ENCODE data around the gene ACBD4.

- TF ChIP-seq POLR2AphosphoS5 (IDR thresholded peaks at IDR 0.05; ENCODE audit: borderline replicate concordance, low read depth, low read length): no peak
- no peak for TF ChIP-seq FOXP2 (optimal IDR thresholded peaks at IDR 0.05; ENCODE audit: control extremely low read depth, extremely low read length, insufficient read depth)
- no peak for TF ChIP-seq EZH2 (IDR thresholded peaks at IDR 0.05)
Observed at GRCh38 chr17:45116434-45117016, 19.0 kb upstream of the ACBD4 start.
